GM20431 (cell line): ENCODE results near the gene RTTN.
"Not testable (repeated sequence)": the region's sequence is repeated elsewhere in the genome, so short reads cannot be mapped to it uniquely, and the experiment has no call there.

Source experiments
- in situ Hi-C: fragments of 300-500 bp; cut with MseI, MboI; formaldehyde crosslinking; loops from one replicate; pipeline ENCODE4 v1.15.0; 2020; ENCODE audit warnings: low sequenced_read_pairs; ENCODE audit not compliant: unreplicated experiment

The RTTN gene

DNA sequence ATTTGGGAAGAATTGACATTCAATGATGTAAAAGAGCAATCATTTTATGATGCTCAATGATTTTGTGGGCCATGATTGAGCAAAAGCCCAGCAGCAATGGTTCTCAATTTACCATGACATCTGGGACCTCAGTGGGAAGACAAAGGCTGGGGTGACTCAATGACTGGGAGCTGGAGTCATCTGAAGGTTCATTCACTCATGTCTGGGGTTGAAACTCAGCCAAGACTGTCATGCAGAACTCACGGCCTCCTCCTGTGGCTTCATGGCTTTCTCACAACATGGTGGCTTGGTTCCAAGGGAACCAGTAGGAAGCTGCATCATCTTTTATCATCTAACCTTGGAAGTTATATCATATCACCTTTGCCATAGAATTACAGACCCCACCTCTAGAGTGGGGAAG is 212.7 kb downstream of the RTTN start:
- in situ Hi-C loops: no loop called here

DNA sequence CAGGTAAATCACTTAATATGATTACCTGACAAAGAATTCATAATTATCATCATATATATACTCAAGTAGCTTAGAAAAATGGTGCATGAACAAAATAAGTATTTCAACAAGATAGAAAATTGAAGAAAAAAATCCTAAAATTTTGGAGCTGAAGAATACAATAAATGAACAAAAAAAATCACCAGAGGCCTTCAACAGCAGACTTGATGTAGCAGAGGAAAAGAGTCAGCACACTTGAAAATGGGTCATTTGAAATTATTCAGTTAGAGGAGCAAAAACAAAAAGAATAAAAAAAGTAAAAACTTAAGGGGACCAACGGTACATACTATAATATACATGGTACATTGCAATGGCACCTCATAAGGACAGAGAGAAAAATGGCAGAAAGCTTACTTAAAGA is 217.6 kb downstream of the RTTN start:
- in situ Hi-C loops: no loop called here

DNA sequence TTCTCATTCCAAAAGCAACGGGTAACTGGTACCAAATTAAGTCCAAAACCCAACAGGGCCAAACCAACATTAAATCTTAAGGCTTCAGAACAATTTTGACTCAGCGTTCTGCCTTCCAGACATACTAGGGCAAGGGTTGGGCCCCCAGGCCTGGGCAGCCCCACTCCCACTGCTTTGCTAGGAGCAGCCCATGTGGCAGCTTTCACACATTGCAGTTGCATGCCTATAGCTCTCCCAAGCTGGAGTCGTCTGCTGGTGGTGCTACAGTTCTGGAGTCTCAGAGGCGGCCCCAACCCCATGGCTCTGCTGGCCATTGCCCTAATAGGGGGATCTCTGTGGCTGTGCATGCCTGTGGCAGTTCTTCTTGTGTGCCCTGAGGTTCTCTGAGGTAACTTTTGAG is 220.2 kb downstream of the RTTN start:
- in situ Hi-C loops: no loop called here

DNA sequence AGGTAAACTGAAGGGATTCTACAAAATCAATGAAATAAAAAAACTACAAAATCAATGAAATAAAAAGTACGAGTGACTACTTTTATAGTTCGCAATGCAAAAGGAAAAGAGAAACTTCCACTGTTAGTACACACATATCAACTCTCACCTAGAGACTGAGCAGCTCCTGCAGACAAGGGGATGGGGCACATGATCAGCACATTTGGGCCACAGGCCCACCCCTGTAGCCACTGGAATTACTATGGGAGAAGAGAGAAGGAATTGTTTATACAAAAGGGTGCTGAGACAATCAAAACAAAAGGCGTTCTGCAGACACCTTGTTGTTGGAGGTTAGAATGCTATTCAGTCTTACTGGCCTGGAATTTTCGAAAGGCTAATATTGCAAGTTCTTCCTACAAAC is 223.1 kb downstream of the RTTN start:
- in situ Hi-C loops: no loop called here

DNA sequence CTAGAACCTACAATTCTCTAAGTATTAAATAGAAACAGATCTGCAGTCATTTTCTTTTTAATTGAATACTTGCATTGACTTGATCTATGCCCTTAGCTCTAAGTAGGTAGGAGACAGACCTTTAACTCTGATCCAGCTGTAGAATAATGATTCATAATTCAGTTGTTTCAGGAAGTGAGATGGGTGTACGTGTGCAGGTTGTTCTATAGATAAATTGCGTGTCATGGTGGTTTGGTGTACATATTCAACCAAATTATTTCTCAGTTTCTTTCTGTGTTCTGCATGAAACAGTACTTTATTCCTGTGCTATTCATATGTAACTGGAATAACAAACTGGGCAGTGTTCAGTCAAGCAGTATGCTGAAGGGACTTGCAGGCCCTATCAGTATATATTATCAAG is 223.5 kb downstream of the RTTN start:
- in situ Hi-C loops: no loop called here

DNA sequence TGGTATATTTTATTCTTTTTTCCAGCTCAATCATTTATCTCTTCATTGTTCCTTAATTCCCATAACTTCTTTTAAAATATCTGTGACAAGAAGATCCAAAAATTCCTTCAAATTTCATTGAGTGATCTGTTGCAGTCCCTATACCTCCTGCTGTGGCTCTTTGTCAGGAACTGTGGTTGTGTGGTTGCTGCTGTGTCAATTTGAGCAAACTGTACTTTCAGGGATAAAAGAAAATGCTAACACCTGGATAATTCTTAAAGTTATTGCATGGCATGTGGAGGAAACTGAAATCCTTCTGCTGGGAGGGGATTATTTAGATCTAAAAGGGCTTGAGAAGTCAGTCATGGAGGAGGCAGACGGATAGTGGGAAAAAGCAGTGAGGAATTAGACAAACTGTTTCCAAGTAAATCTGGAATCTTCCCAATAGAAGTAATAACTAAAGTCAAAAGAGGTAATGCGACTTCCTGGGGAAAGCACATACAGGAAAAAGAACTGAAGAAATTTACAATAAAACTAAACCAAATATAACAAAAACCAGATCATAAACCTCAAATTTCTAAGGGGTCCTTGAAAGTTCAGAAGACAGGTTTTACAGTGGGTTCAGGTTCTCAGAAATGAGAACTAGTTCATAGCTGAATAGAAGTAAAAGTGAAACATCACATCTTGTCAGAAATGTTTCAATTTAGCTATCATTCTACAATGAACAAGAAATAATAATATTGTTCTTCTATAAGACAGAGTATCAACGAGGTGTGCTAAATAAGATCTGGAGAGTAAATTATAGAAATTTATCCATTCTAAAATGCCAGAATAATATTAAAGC is 224.3 kb downstream of the RTTN start:
- in situ Hi-C loops: no loop called here

DNA sequence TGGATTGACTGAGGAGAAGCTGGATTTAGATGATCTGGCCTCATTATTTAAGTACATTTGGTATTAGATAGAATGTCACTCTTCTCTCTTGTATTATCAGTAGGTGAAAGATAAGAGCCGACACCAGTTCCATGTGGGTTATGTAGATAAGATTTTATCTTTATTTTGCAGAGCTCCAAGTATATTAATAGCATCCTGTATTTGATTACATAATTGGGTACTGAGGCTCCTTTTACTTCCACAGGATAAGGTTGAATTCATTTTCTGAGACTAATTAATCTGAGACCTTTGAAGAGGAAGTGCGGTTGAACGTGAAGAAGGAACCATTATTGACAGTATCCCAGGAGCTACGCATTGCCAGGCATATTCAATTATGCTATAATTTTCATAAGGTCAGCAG is 225.0 kb downstream of the RTTN start:
- in situ Hi-C loops: no loop called here

DNA sequence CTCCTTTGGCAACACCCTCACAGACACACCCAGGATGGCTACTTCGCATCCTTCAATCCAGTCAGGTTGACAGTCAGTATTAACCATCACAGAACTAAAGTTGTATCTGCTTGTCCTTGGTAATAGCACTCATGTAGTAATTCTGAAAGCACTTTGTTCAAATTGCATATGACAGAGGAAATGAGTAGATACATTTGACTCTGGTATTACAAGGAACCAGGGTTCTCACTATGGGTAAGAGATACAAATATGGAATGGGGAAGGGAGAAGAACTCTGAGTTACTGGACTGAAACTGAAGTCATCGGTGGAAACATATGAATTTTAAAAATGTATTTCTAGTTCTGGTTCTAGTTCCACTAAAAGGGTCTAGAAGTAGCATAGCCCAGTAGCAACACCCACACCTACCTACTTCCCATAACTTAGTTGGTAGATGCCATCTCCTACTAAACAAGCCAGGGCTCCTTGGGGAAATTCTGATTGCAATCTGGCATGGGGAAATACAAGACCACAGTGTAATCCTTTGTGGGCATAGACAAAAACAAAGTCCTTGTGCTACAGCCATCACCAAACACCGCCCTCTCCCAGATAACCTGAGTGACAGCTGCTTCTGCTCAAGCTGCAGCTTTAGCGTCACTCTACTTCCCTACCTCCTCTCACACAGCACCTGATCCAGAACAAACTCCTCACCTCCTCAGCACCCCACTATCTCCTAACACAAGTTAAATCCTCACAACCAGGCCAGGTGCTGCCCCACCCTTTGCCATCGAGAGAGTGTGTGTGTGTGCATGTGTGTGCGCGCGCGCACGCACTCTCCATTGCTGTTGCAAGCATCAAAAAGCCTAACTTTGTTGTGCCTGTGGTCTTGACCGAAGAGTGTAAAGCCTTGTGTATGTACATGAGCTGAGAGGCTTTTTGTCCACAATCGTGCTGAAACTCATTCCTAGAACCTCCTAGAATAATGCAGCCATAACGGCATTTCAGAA is 226.5 kb downstream of the RTTN start:
- in situ Hi-C loops: no loop called here

DNA sequence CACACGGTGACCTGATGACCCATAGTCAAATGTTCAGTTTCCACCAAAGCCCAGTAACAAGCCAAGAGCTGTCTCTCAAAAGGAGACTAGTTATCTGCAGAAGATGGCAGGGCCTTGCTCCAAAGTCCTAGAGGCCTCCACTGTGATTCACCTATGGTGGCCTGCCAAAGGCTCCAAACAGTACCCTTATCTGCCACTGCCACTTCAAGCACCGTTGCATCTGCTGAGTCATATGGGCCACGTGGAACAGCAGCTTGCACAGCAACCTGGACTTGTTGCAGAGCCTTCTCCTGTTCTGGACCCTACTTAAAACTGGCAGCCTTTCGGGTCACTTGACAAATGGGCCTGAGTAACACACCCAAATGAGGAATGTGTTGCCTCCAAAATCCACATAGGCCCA is 230.2 kb downstream of the RTTN start:
- in situ Hi-C loops: not testable (repeated sequence)

DNA sequence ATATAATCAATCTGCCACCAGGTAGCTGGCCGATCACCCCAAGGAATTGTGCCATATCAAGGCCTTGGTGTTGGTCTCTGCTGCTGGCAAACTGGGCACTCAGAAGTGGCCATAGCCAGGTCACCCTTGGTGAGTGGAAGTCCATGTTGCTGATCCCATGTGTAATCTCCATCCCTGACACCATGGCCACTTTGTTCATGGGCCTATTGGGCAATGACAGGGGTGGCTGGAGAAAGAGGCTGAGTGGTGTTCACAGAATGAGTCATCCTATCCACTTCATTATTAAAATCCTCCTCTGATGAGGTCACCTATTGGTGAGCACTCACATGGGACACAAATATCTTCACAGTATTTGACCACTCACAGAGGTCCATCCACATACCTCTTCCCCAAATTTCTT is 231.1 kb downstream of the RTTN start:
- in situ Hi-C loops: no loop called here

DNA sequence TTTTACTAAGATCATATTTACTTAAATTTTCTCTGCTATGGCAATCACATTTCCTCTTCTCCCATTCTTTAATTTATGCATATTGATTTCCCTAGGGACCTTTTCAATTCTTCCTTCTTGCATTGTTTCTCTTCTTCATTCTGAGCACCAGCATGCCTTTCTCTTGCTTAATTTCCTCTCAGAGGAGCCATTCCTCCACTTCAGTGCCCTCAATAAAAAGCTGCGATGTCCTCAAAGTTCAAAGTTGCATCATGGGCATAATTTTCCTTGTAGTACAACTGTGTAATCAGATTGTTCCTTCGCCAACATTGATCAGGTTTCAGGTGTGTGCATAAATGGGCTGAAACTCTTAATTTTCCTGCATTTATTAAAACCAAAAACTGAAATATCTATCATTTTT is 236.0 kb downstream of the RTTN start:
- in situ Hi-C loops: no loop called here

DNA sequence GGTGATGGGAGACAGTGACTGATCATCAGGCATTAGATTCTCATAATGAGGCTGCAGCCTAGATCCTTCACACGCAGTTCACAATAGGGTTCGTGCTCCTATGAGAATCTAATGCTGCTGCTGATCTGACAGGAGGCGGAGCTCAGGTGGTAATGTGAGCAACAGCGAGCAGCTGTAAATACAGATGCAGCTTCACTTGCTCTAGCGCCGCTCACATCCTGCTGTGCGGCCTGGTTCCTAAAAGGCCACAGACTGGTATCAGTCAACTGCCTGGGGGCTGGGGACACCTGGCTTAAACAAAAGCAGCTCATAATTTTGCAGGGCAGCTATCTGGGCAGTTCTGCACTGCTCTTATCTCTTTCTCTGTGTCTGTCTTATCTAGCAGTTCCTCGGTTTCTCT is 237.4 kb downstream of the RTTN start:
- in situ Hi-C loops: no loop called here

DNA sequence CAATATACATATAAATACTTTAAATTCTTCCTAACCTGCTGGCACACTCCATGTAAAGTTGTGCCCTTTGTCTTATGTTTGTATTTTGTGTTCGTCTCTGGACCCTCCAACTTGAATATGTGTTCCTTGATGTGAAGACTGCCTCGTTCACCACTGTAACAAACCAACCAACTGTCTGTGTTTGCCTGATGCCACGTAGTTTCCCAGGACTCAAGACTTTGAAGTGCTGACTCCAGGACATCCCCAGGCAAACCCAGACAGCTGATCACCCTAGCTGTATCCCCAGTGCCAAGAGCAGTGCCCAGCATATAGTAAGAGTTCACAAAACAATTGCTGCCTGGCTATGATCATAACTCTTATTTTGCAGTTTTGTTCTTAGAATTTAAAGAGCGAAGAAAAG is 242.3 kb downstream of the RTTN start:
- in situ Hi-C loops: no loop called here

DNA sequence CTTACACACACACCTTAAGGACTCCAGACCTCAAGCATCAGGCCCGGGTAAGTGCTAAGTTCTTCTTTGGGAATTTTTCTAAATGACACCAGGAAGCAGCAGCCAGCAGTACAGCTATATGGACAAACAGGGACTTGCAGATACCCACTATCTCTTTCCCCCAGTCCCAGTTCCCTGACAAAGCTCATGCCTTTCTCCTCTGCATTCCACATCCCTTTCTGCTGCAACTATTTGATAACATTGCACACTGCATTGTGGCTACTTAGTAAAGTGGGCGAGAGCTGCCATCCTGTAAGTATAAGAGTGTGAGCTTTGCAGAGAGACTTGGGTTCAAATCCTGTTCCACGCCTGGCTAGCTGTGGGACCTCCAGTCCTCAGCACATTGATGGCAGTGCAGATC is 243.8 kb downstream of the RTTN start:
- in situ Hi-C loops: no loop called here

DNA sequence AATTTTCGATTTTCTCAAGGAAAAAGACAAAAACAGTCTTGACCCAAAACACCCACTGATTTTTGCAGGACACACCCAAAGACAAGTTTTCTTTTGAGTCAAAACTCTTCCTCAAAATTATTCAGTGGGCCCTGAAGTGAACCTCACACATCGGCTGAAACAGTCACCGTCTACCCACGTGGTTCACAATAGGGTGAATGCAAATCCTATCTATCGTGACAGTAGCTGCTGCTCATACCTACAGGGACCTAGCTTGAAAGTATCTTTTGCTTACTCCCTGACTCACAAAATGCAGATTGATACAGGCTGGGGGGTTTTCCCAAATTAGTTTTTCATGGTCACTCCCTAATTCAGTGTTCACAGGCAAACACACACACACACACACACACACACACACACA is 247.1 kb downstream of the RTTN start:
- in situ Hi-C loops: no loop called here

DNA sequence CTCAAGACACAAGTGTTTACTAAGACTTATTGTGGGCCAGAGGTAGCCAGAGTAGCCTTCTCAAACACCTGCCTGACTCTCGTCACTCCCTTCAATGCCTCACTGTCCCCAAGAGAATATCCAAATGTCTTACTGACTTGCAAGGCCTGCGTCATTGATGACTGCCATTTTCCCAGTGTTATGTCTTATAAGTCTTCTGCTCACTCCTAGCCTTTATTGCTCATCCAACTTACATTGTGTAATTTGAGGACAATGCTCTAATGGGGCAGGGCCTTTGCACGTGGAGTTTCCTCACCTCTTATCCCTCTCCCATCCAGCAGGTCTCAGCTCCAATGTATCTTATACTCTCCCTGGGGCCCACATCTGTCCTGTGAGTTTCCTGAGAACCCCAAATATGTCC is 247.7 kb downstream of the RTTN start:
- in situ Hi-C loops: no loop called here

DNA sequence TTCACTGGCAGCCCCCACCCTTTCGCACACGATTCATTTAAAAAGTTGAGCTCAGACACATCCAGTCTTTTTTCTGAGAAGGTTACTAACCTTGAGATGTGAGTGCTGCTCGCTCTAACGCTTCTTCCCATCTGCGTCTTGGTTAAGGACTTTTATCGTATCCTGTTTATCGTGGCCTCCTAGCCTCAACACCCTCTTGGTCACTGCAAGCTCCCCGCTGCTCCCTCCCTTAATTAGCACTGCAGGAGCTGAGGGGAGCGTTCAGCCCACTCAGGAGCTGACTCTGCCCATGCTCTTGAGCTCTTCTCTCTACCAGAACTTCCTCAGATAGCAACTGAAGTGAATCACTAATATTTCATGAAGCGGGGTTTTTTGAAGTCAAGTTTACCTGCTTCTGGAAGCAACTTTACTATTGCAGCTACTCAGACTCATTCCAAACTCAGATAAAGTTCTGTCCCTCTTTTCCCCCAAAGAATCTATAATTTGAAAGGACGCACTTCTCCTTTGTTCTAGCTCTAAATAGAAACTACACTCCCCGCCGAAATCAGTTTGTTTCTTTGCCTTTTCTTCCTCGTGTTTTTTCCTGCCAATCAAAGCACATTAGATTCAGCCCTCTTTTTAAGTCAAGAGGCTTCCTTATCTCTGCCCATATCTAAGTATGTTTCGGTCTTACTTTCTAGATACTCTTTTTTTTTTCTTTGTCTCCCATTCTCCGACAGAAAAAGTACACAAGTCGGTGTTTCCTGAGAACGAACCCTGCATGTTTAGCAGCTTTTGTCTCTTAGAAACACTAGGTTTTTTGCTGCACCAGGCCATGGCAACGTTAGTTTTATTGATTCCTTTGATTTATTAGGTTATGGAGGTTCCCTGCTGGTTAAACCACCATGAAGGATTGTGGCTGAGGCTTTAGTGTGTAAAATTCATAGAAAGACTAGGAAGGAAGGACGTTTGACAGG is 248.5 kb downstream of the RTTN start:
- in situ Hi-C loops: no loop called here

DNA sequence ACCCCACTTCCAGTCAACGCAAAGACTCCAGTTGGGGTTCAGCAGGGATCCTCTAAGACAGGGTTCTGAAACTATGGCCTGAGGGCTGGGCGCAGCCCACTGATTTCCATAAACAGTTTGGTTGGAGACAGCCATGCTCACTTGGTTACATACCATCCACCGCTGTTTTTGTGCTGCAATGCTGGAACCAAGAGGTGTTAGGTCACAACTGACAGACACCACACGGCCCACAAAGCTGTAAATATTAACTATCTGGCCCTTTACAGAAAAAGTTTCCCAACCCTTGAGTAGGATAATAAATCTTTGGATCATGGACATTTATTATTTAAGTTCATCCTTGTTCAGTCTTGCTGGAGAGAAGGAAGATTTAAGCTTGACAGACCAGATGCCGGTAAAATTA is 249.4 kb downstream of the RTTN start:
- in situ Hi-C loops: no loop called here

DNA sequence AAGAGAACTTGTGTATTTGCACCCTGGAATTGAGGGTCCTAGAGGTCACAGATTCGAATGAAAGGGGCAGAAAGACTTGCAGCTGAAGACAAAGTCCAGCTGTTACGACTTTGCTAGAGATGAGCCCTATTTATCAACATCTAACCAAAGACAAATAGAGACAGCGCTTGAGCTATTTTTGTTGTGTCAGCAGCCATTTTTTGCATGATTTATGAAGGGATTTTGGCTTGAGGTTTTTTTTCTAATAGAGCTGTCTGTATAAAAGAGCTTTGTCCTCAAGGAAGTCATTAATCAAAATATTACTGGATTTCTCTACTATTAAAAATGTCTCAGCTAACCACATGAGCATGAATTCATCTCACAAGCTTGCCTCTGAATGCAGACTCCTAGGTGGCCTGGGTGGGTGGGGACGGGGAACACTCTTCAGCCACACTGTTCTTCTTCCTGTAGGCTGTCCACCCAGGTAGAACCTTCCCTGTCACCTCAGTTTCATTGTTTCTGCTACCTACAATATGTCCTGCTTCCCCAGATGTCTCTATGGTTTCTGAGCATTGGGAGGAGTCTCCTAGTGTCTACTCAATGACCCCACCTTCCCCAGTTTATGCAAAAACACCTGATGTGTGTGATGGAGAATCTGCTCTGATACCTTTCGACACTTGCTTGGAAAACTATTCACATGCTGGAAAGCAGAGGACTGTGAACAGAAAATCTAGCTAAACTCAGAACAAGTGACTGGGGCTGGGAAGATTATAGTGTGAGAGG is 250.6 kb downstream of the RTTN start:
- in situ Hi-C loops: no loop called here
